GM08714 (cell line): ENCODE data around the gene HLA-DQB2.
"Not testable (repeated sequence)": the region's sequence is repeated elsewhere in the genome, so short reads cannot be mapped to it uniquely, and the experiment has no call there.

Experiments used
- H3K4me3 ChIP-seq: fragments of 200-500 bp; sonication (Bioruptor generic); 2 replicates; pipeline ENCODE4 v1.5.1; 2014; ENCODE audit warnings: mild to moderate bottlenecking, low read length, inconsistent platforms
- ZNF274 ChIP-seq: IDR thresholded peaks from 2 replicates; pipeline ENCODE4 v1.6.1; 2012; ENCODE audit warnings: mild to moderate bottlenecking, low read depth, low read length

Gene HLA-DQB2

DNA sequence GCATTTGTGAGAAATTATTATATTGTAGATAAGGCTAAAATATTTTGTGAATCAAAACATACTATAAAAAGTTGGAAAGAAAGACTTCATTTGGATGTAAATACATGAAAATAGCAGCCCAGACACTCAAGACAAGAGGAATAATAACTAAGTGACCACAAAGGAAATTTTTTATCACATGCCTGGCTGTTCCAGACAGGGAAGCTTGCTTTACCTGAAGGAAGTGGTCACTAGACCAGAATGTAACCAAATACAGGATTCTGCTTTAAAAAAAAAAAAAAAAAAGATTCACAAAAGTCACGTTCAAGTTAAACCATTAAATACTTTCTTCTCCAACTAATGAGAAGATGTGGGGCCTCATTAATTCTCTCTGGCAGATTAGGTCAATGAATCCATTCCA, 9.3 kb upstream of the HLA-DQB2 start:
- TF ChIP-seq ZNF274, result no peak
- no peak overlapping the region for H3K4me3 ChIP-seq

DNA sequence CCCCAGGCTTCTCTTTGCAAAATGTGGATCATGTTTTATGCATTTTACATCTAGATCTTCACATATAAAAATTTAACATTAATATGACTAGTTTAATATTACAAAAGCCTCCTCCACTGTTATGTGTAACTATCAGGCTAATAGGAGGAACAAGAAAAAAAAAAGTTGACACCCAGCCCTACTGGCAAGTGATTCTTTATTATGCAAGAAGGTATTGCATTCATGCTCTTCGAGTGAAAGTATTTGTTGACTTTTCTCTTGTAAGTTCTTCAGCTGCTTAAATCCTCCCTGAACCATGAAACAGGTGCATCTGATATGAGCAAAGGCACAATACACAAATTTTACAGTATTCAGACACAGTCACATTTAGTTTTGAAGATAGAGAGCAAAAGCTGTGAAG, 716 bp upstream of the HLA-DQB2 start:
- no peak for TF ChIP-seq ZNF274
- H3K4me3 ChIP-seq, result no peak overlapping the region

DNA sequence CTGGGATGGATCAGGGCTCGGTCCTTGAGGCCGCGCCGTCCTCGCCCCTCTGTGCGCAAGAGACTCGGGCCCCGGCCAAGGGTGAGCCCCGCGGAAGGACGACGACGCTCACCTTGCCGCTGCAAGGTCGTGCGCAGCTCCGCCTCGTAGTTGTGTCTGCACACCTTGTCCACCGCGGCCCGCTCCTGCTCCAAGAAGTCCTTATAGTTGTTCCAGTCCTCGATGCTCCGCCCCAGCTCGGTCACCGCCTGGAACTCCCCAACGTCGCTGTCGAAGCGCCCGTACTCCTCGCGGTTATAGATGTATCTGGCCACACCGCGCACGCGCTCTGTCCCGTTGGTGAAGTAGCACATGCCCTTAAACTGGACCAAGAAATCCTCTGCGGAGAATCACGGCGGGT, 1.8 kb downstream of the HLA-DQB2 start:
- no peak overlapping the region for H3K4me3 ChIP-seq
- TF ChIP-seq ZNF274, result no peak

DNA sequence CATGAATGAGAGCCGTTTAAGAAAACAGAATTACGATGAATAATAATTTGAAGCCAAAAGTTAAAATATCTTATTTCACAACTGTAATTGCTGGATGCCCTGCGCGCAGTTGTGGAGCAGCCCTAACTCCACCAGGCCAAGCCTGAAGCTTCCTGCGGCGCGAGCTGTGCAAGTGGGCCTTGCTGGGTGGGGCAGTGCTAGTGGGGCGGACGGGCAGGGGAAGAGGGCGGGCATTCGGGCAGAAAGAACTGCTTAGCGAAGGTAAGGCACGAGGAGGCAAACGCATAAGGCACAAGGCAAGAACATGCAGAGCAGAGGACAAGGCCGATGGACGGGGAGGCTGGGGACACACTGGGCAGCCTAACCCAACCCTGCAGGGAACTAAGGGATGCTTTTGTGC, 2.3 kb downstream of the HLA-DQB2 start:
- no peak overlapping the region for H3K4me3 ChIP-seq
- no peak for TF ChIP-seq ZNF274

DNA sequence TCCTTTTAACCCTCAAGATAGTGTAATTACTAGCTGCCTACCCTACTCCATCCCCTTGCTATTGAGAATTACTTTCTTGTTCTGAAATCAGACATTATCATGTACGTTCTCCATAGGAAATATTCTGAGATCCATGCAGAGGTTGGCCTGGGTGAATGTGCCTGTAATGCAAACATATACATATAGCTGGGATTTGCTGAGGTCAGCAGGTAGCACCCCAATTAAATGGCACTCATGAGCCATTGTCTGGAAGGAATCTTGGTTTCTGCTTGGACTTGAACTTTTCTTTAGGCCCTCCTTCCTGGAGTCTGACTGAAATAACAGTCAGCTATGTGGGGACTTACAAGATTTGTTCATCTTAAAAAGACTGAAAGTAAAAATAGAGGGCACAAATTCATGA, 3.7 kb downstream of the HLA-DQB2 start:
- no peak overlapping the region for H3K4me3 ChIP-seq
- no peak for TF ChIP-seq ZNF274

DNA sequence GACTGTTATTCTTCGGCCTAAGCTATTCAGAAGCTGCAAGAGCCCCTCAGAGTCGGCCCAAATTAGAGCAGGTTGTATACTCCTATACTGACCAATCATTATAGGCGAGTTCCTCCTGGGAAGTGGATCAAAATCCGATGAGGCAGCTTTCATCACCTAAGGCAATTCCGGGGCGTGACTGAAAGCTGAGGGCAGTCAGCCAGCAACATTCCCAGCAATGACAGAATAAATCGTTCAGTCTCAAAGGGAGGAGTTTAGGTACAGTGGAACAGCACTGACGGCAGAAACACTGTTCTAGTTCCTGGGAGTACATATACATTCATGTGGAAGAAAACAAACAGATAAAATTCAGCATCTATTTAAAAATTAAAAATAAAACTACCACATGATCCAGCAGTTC, 10.8 kb downstream of the HLA-DQB2 start:
- no peak overlapping the region for H3K4me3 ChIP-seq
- TF ChIP-seq ZNF274, result no peak

DNA sequence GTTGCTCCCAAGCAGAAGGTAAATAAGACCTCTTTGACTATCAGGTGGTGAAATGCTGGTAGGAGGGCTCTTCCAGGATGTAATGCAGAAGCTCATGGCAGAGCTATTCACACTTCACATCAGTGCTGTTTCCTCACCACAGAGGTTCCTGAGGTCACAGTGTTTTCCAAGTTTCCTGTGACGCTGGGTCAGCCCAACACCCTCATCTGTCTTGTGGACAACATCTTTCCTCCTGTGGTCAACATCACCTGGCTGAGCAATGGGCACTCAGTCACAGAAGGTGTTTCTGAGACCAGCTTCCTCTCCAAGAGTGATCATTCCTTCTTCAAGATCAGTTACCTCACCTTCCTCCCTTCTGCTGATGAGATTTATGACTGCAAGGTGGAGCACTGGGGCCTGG, 17.7 kb downstream of the HLA-DQB2 start:
- not testable (repeated sequence) for H3K4me3 ChIP-seq

DNA sequence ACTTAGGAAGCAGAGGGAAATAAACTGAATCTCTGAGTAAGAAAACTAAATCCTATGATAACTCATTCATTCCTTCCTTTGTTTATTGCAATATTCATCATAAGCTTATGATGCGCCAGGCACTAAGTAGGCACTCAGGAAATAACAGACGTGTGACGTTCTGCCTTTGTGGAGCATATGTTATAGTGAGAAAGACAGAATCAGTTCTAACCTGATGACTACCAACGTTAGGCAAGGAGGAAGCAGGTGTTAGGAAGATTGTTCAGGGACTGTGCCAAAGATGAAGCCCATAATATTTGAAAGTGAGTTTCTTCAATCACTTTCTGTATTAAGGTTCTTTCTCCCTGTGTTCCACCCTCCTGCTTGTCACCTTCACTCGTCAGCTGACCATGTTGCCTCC, 18.6 kb downstream of the HLA-DQB2 start:
- H3K4me3 ChIP-seq, result no peak overlapping the region
- no peak for TF ChIP-seq ZNF274

DNA sequence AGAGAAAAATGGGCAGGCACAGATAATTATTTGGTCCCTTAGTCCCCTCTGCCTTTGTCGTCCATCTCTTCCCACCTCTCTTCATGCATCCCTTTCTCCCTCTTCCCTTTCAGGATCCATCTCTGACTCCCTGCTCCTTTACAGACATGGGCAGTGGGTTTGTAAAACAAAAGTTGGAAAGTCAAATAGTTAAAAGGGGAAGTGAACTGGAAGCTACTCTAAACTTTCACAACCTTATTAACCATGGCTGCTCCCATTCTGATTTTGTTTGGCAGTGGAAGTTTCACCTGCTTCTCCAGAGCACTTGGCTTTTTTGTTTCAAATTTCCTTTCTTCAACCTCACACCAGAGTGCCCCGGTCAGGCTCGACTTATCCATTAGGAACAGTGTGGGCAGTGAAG, 21.0 kb downstream of the HLA-DQB2 start:
- TF ChIP-seq ZNF274, result no peak
- peak overlapping the region; percentile 56; the same call in 1 of the 2 replicates for H3K4me3 ChIP-seq

DNA sequence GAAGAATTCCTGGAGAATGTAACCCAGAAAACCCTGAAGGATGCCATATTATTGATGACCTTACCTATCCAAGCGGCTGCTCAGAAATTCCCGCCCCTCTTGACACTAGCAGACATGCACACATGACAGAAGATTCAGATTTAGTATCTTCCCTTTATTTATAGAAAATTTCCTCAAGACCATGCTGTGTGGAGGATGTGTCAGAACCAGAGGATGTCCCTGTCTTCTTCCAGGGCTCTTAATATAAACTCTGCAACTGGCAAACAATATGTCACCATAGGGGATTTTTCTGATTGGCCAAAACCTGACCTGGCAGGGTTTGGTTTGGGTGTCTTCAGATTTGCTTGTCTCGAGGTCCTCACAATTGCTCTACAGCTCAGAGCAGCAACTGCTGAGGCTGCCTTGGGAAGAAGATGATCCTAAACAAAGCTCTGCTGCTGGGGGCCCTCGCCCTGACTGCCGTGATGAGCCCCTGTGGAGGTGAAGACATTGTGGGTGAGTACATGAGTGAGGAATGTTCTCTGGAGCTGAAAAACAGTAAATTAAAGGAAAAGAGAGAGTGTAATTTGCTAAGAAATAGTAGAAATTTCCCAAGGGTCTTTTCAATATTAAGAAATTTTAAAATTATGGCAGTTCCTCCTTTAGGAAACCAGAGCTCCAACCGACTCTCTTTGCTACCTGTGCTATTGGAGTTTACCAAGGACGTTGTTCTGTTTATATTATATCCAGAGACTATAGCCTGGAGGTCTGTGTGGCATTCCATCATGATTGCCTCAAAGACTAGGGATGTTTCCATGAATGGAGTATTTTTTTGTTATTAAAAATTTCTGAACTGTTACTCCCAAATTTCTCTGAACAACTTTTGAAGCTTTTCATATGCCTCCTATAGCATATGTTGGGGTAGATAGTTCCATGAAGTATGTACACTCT, 22.0 kb downstream of the HLA-DQB2 start, which contains the start of gene HLA-DQA2:
Gene HLA-DQA2, plus strand, starts transcription at position 361 of the 930 bp plus-strand sequence. Its CDS starts 53 bp downstream, at position 414.
- H3K4me3 ChIP-seq, result peak within 1 kb of the TSS; percentile 56; the same call in 1 of the 2 replicates
- no peak for TF ChIP-seq ZNF274

DNA sequence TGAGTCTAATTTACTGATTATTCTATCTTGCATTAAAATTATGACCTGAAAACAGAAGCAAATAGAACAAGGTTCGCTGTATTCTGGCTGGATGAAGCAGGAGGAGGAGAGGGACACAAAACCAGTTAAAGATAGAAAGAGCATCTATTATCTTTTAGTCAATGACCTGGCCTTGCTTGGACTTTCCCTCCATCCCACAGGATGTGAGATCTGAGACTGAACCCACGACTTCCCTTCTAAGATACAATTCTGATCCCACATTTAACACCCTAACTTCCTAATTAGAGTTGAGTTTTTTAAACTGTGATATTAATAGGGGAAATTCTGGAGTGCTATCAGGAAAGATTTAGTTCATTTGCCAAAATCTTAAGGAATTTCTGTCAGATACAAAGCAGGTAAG, 25.2 kb downstream of the HLA-DQB2 start:
- no peak for TF ChIP-seq ZNF274
- no peak overlapping the region for H3K4me3 ChIP-seq

DNA sequence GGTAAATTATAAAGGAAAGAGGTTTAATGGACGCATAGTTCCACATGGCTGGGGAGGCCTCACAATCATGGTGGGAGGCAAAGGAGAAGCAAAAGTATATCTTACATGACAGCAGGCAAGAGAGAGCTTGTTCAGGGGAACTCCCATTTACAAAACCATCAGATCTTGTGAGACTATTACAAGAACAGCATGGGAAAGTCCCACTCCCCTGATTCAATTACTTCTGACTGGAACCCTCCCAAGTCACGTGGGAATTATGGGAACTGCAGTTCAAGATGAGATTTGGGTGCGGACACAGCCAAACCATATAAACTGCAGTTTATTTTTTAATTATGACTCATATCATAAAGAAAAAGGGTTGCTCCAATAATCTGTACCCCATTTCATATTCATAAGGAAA, 44.5 kb downstream of the HLA-DQB2 start:
- no peak for TF ChIP-seq ZNF274
- H3K4me3 ChIP-seq, result no peak overlapping the region

DNA sequence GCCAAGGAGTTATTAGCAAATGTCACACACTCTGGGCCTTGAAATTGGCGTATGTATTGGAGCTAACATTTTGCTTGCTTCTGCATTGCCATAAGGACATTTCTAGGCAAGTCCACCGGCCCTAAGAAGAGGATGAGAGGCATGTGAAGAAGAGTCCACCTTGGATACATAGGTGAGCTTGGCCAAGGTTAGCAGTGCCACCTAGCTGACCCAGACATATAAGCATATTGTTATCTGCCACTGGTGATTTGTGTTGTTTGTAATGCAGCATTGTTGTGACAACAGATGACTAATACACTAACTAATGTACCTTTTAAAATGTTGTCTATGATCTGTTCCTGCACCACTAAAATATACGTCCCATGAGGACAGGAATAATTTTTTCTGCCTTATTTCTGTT, 46.9 kb downstream of the HLA-DQB2 start:
- H3K4me3 ChIP-seq, result no peak overlapping the region
- no peak for TF ChIP-seq ZNF274

DNA sequence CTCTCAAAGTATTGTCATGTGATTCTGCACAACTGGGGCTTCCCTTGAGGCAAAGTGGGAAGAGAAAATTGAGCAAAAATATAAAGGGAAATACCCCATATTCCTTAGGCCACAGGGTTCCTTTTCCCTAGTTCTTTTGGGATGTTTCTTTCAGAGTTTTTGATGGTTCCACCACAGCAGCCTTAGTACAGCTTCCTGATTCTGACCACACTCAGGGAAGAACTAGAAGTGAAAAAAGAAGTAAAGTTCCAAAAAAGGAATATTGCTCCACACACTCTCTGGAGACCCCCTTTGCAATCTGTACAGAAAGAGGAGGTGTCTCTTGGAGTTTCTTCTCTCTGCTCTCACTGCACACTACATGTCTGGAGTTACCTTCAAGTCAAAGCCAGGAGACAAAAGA, 50.1 kb downstream of the HLA-DQB2 start:
- no peak for TF ChIP-seq ZNF274
- no peak overlapping the region for H3K4me3 ChIP-seq

DNA sequence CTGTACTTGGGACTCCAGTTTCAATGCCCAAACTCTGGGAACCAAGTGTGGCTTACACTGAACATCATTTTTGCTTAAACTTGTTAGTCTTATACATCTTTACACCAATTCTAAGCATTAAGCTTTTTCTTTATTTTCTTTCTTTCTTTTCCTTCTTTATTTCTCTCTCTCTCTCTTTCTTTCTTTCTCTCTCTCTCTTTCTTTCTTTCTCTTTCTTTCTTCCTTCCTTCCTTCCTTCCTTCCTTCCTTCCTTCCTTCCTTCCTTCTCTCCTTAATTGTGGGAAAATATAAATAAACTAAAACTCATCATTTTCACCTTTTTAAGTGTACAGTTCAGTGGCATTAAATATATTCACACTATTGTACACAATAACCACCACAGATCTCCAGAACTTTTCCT, 53.7 kb downstream of the HLA-DQB2 start:
- no peak for TF ChIP-seq ZNF274
- no peak overlapping the region for H3K4me3 ChIP-seq
